OCI-LY1 (cell line): Measurements from ENCODE around the gene UBE2D1.

Experiments
- H2AFZ ChIP-seq: fragments of 200-600 bp; sonication (generic), shearing (Covaris generic); 2 replicates; pipeline ENCODE4 v1.6.0; 2014; ENCODE audit warnings: antibody characterized with exemption, mild to moderate bottlenecking, low read length
- H3F3A ChIP-seq: fragments of 200-600 bp; sonication (generic), shearing (Covaris generic); 2 replicates; pipeline ENCODE4 v1.6.0; 2014; ENCODE audit warnings: mild to moderate bottlenecking, antibody characterized with exemption, low read length, moderate library complexity; ENCODE audit not compliant: insufficient read depth
- H3K27ac ChIP-seq: fragments of 200-600 bp; sonication (generic); 2 replicates; pipeline ENCODE4 v1.5.1; 2014; ENCODE audit warnings: low read length, mixed run types, mild to moderate bottlenecking, low read depth; ENCODE audit not compliant: poor library complexity, severe bottlenecking
- H3K27me3 ChIP-seq: fragments of 200-600 bp; sonication (generic); 2 replicates; pipeline ENCODE4 v1.6.0; 2014; ENCODE audit warnings: antibody characterized with exemption, mild to moderate bottlenecking, low read length, moderate library complexity; ENCODE audit not compliant: insufficient read depth
- H3K36me3 ChIP-seq: fragments of 200-600 bp; sonication (generic); 2 replicates; pipeline ENCODE4 v1.6.1; 2014; ENCODE audit warnings: mild to moderate bottlenecking, antibody characterized with exemption, low read length, moderate library complexity, mixed read lengths; ENCODE audit not compliant: insufficient read depth
- H3K4me1 ChIP-seq: fragments of 200-600 bp; sonication (generic); 2 replicates; pipeline ENCODE4 v1.5.1; 2014; ENCODE audit warnings: mild to moderate bottlenecking, low read length, moderate library complexity; ENCODE audit not compliant: insufficient read depth, severe bottlenecking
- H3K4me2 ChIP-seq: fragments of 200-600 bp; sonication (generic), shearing (Covaris generic); 2 replicates; pipeline ENCODE4 v1.6.1; 2014; ENCODE audit warnings: low read length
- H3K4me3 ChIP-seq: fragments of 200-600 bp; sonication (generic); 2 replicates; pipeline ENCODE4 v1.5.1; 2014; ENCODE audit warnings: low read length, low read depth, mild to moderate bottlenecking, mixed read lengths; ENCODE audit not compliant: poor library complexity, severe bottlenecking
- H3K79me2 ChIP-seq: fragments of 200-600 bp; shearing (Covaris generic); 2 replicates; pipeline ENCODE4 v1.6.1; 2016; ENCODE audit warnings: mixed run types, low read length, mixed read lengths; ENCODE audit not compliant: insufficient read depth
- H3K9ac ChIP-seq: fragments of 200-600 bp; sonication (generic), shearing (Covaris generic); 2 replicates; pipeline ENCODE4 v1.6.1; 2014; ENCODE audit warnings: mild to moderate bottlenecking, low read length, mixed read lengths
- H3K9me2 ChIP-seq: fragments of 200-600 bp; sonication (generic), shearing (Covaris generic); 2 replicates; pipeline ENCODE4 v1.6.1; 2014; ENCODE audit warnings: low read depth, mild to moderate bottlenecking, low read length, mixed read lengths
- H3K9me3 ChIP-seq: fragments of 200-600 bp; shearing (Covaris generic); 2 replicates; pipeline ENCODE4 v1.6.1; 2014; ENCODE audit warnings: low read length, mixed read lengths
- H4K20me1 ChIP-seq: fragments of 200-600 bp; sonication (generic), shearing (Covaris generic); 2 replicates; pipeline ENCODE4 v1.6.0; 2016; ENCODE audit warnings: mild to moderate bottlenecking, low read length; ENCODE audit not compliant: insufficient read depth
- EZH2 ChIP-seq: fragments of 200-600 bp; sonication (generic), shearing (Covaris generic); IDR thresholded peaks from 2 replicates; pipeline ENCODE4 v1.8.0; 2017; ENCODE audit warnings: borderline replicate concordance, mixed run types, mild to moderate bottlenecking, antibody characterized with exemption, low read length, moderate library complexity, mixed read lengths
- TF ChIP-seq, protein P1 (sequence below): fragments of 200-600 bp; sonication (generic), shearing (Covaris generic); IDR thresholded peaks from 2 replicates; pipeline ENCODE4 v1.5.1; 2017; ENCODE audit warnings: mild to moderate bottlenecking, antibody characterized with exemption, low read length, moderate library complexity, mixed read lengths

Gene UBE2D1

DNA sequence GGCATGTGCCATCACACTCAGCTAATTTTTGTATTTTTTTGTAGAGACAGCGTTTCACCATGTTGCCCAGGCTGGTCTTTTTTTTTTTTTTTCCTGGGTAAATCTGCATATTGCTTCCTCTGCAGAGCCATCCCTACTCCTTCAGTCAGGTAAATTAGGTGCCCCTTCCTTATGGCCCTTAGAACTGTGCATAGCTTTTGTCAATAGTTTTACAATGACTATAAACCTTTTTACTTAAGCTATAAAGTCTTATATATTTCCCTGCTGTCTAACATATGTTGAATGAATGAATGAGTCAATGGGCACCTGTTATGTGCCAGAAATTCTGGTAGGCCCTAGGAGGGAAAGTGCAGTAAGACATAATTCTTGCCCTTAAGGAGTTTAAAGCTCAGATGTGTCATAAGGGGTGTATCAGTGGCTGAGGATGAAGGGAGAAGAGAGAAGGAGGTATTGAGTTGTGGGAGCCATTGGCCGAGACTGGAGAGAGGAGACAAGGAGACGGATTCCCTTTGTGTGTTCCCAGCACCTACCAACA, 30.6 kb upstream of the UBE2D1 start:
- Histone ChIP-seq H3K27ac (no peak overlapping the region), H3K27me3 (no peaks in the 10 kb centered on the region), H3K4me3 (no peak overlapping the region), H3K9me3 (no peaks in the 10 kb centered on the region), H3K36me3 (no peaks in the 10 kb centered on the region), H3F3A (no peaks in the 10 kb centered on the region), H3K79me2 (no peaks in the 10 kb centered on the region), H3K4me2 (no peak overlapping the region), H3K4me1 (no peaks in the 10 kb centered on the region), H2AFZ (no peak overlapping the region), H3K9me2 (no peaks in the 10 kb centered on the region), H3K9ac (no peak overlapping the region), H4K20me1 (no peaks in the 10 kb centered on the region)
- TF ChIP-seq, protein P1, sequence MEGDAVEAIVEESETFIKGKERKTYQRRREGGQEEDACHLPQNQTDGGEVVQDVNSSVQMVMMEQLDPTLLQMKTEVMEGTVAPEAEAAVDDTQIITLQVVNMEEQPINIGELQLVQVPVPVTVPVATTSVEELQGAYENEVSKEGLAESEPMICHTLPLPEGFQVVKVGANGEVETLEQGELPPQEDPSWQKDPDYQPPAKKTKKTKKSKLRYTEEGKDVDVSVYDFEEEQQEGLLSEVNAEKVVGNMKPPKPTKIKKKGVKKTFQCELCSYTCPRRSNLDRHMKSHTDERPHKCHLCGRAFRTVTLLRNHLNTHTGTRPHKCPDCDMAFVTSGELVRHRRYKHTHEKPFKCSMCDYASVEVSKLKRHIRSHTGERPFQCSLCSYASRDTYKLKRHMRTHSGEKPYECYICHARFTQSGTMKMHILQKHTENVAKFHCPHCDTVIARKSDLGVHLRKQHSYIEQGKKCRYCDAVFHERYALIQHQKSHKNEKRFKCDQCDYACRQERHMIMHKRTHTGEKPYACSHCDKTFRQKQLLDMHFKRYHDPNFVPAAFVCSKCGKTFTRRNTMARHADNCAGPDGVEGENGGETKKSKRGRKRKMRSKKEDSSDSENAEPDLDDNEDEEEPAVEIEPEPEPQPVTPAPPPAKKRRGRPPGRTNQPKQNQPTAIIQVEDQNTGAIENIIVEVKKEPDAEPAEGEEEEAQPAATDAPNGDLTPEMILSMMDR = no peak
- TF ChIP-seq EZH2 = no peak

DNA sequence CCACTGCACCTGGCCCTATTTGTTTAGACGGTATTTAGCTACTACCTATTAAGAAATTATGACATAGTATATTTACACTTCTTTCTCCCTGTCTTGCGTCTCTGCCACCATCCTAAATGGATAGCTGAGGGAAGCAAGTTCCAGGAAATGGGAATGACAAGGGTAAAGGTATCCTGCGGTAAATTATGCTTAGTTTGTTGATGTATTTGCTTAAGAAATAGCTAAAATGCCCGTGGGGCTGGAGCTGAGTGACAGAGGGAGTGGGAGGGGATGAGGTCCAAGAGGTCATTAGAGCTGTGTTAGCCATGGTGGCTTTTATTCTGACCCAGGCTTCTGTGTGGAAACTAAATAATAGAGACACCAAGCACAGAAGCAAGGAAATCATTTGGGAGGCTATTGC, 29.0 kb upstream of the UBE2D1 start:
- Histone ChIP-seq H3K4me1 (no peaks in the 10 kb centered on the region), H3K36me3 (no peaks in the 10 kb centered on the region), H3K27ac (no peak overlapping the region), H3K79me2 (no peaks in the 10 kb centered on the region), H2AFZ (no peak overlapping the region), H3K27me3 (no peaks in the 10 kb centered on the region), H3K9me2 (no peaks in the 10 kb centered on the region), H3K4me3 (no peak overlapping the region), H3K9ac (no peak overlapping the region), H3F3A (no peaks in the 10 kb centered on the region), H3K4me2 (no peak overlapping the region), H3K9me3 (no peaks in the 10 kb centered on the region), H4K20me1 (no peaks in the 10 kb centered on the region)
- TF ChIP-seq EZH2 = no peak
- TF ChIP-seq, protein P1 = no peak

DNA sequence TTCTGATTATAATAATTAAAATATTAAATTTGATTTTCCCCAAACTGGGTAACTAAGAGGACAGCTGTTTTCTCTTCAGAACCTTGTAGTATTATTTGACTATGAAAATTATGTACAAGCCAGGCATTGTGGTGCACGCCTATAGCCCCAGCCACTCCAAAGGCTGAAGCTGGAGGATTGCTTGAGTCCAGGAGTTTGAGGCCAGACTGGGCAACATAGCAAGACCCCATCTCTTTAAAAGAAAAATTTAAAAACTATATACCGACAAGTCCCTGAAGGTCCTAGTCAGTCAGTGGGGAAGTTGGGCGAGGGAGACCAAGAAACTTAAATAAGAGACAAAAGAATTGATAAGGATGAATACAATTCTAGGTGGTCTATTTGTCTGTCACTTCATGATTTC, 27.1 kb upstream of the UBE2D1 start:
- no peaks in the 10 kb centered on the region for H4K20me1 ChIP-seq
- H3K4me2 ChIP-seq = no peak overlapping the region
- H3K9me3 ChIP-seq = no peaks in the 10 kb centered on the region
- H2AFZ ChIP-seq = no peak overlapping the region
- 0 out of 2 replicates have a peak, but pooled peaks cover 4% of the 10 kb centered on the region for H3K27me3 ChIP-seq
- TF ChIP-seq EZH2 = no peak
- TF ChIP-seq, protein P1 = no peak
- H3K36me3 ChIP-seq = no peaks in the 10 kb centered on the region
- H3K27ac ChIP-seq = no peak overlapping the region
- H3K4me3 ChIP-seq = no peak overlapping the region
- H3K4me1 ChIP-seq = no peaks in the 10 kb centered on the region
- no peaks in the 10 kb centered on the region for H3K79me2 ChIP-seq
- H3K9me2 ChIP-seq = no peaks in the 10 kb centered on the region
- H3K9ac ChIP-seq = no peak overlapping the region
- H3F3A ChIP-seq = no peaks in the 10 kb centered on the region
